OCI-LY3 (cell line): ENCODE results near the gene TRIM40.

ENCODE experiments used
- H2AFZ ChIP-seq: fragments of 200-600, 300-600 bp; shearing (Covaris generic); 2 replicates; pipeline ENCODE4 v1.6.0; 2014; ENCODE audit warnings: antibody characterized with exemption, low read depth, low read length
- H3K27ac ChIP-seq: fragments of 200-600, 300-600 bp; sonication (generic); 2 replicates; pipeline ENCODE4 v1.5.1; 2014; ENCODE audit warnings: mild to moderate bottlenecking, low read length, moderate library complexity, mixed read lengths
- H3K27me3 ChIP-seq: fragments of 200-600, 300-600 bp; sonication (generic); 2 replicates; pipeline ENCODE4 v1.6.1; 2014; ENCODE audit warnings: low read depth, low read length, mixed read lengths
- H3K36me3 ChIP-seq: fragments of 200-600, 300-600 bp; sonication (generic); replicated peaks from 2 replicates; pipeline ENCODE3; 2014; ENCODE audit warnings: low read depth, low read length, mixed read lengths
- H3K4me1 ChIP-seq: fragments of 300-600, 200-600 bp; sonication (generic); 2 replicates; pipeline ENCODE4 v1.6.1; 2014; ENCODE audit warnings: low read length, mixed read lengths
- H3K4me2 ChIP-seq: fragments of 200-600, 300-600 bp; sonication (generic); 2 replicates; pipeline ENCODE4 v1.6.1; 2014; ENCODE audit warnings: low read length, mixed read lengths
- H3K4me3 ChIP-seq: fragments of 300-600, 200-600 bp; sonication (generic); 2 replicates; pipeline ENCODE4 v1.5.1; 2014; ENCODE audit warnings: antibody characterized with exemption, mild to moderate bottlenecking, low read length, moderate library complexity
- H3K79me2 ChIP-seq: fragments of 300-600, 200-600 bp; shearing (Covaris generic); 2 replicates; pipeline ENCODE4 v1.6.1; 2014; ENCODE audit warnings: mild to moderate bottlenecking, low read length, mixed read lengths
- H3K9ac ChIP-seq: fragments of 300-600, 200-600 bp; shearing (Covaris generic); 2 replicates; pipeline ENCODE4 v1.6.0; 2014; ENCODE audit warnings: mild to moderate bottlenecking, low read length, moderate library complexity
- H3K9me3 ChIP-seq: fragments of 200-600, 300-600 bp; shearing (Covaris generic); 2 replicates; pipeline ENCODE4 v1.6.1; 2014; ENCODE audit warnings: low read length, mixed read lengths; ENCODE audit not compliant: insufficient read depth
- H4K20me1 ChIP-seq: fragments of 200-600, 300-600 bp; sonication (generic); 2 replicates; pipeline ENCODE4 v1.6.1; 2016; ENCODE audit warnings: low read length, mixed read lengths; ENCODE audit not compliant: insufficient read depth
- CTCF ChIP-seq: fragments of 200-600, 300-600 bp; sonication (generic); IDR thresholded peaks from 2 replicates; pipeline ENCODE4 v1.5.1; 2014; ENCODE audit warnings: antibody characterized with exemption, low read length, low read depth
- EZH2phosphoT487 ChIP-seq: fragments of 200-600 bp; shearing (Covaris generic); IDR thresholded peaks from 2 replicates; pipeline ENCODE4 v1.6.1; 2018; ENCODE audit warnings: antibody characterized with exemption, mixed run types, low read depth

TRIM40 gene

GRCh38 chr6:30151580-30151979, 15.6 kb downstream of the TRIM40 start:
- TF ChIP-seq EZH2phosphoT487, result no peak
- TF ChIP-seq CTCF, result no peak
- Histone ChIP-seq H3K79me2 (no peaks in the 10 kb centered on the region), H3K9ac (no peak overlapping the region), H3K27ac (no peak overlapping the region), H3K4me1 (peaks cover 16% of the 10 kb centered on the region), H2AFZ (no peak overlapping the region), H3K4me3 (no peak overlapping the region), H3K4me2 (no peak overlapping the region), H3K27me3 (no peaks in the 10 kb centered on the region), H3K9me3 (no peaks in the 10 kb centered on the region), H3K36me3 (no peaks in the 10 kb centered on the region), H4K20me1 (no peaks in the 10 kb centered on the region)

GRCh38 chr6:30152016-30152673, 16.2 kb downstream of the TRIM40 start:
- Histone ChIP-seq H3K36me3 (no peaks in the 10 kb centered on the region), H2AFZ (no peak overlapping the region), H3K27ac (no peak overlapping the region), H3K4me2 (no peak overlapping the region), H3K79me2 (no peaks in the 10 kb centered on the region), H4K20me1 (no peaks in the 10 kb centered on the region), H3K4me3 (no peak overlapping the region), H3K27me3 (no peaks in the 10 kb centered on the region), H3K9ac (no peak overlapping the region), H3K4me1 (peaks cover 21% of the 10 kb centered on the region), H3K9me3 (no peaks in the 10 kb centered on the region)
- TF ChIP-seq CTCF, result no peak
- TF ChIP-seq EZH2phosphoT487, result no peak

GRCh38 chr6:30152910-30153610, 17.1 kb downstream of the TRIM40 start:
- peaks cover 30% of the 10 kb centered on the region for H3K4me1 ChIP-seq
- H3K9me3 ChIP-seq, result no peaks in the 10 kb centered on the region
- H3K9ac ChIP-seq, result no peak overlapping the region
- H3K27me3 ChIP-seq, result no peaks in the 10 kb centered on the region
- no peaks in the 10 kb centered on the region for H4K20me1 ChIP-seq
- no peak overlapping the region for H2AFZ ChIP-seq
- no peak overlapping the region for H3K4me2 ChIP-seq
- no peaks in the 10 kb centered on the region for H3K36me3 ChIP-seq
- no peak overlapping the region for H3K27ac ChIP-seq
- H3K4me3 ChIP-seq, result no peak overlapping the region
- H3K79me2 ChIP-seq, result no peaks in the 10 kb centered on the region
- TF ChIP-seq CTCF (no peak), EZH2phosphoT487 (no peak)

- Histone ChIP-seq H3K27me3 (no peaks in the 10 kb centered on the region), H3K36me3 (no peaks in the 10 kb centered on the region), H3K4me2 (no peak overlapping the region), H3K79me2 (no peaks in the 10 kb centered on the region), H3K9me3 (no peaks in the 10 kb centered on the region), H3K4me3 (no peak overlapping the region), H3K27ac (no peak overlapping the region), H3K4me1 (peaks cover 38% of the 10 kb centered on the region), H3K9ac (no peak overlapping the region), H4K20me1 (no peaks in the 10 kb centered on the region), H2AFZ (no peak overlapping the region)
- no peak for TF ChIP-seq EZH2phosphoT487
- no peak for TF ChIP-seq CTCF
Measured at GRCh38 chr6:30154061-30154460, 18.1 kb downstream of the TRIM40 start.
